Adrenal gland (tissue), 12 donors: ENCODE data around the gene PDE7B. TPM values are rescaled to one million over a fixed set of nuclear protein-coding genes. Genes with fewer than 3 reads are reported as not detected.

Source experiments
- DNase-seq, 7 donors: peaks; one replicate each; pipeline ENCODE4 v3.0.0-alpha.2; 2019 to 2020
- H3K27ac ChIP-seq, 5 donors: fragments of 200-600 bp; sonication (generic) in 4 of 5; 1 replicate in 3 of 5; 2 replicates in 2 of 5; pipeline versions ENCODE4 v1.5.1 to v1.8.0; 2016 to 2020; ENCODE audit warnings: mild to moderate bottlenecking in 1 of 5
- H3K27me3 ChIP-seq: fragments of 200-600 bp; 2 replicates; pipeline ENCODE4 v1.8.0; 2021
- H3K36me3 ChIP-seq, 2 donors: fragments of 200-600 bp; replicated peaks in 1 of 2; 1 replicate in 1 of 2; 2 replicates in 1 of 2; pipeline versions ENCODE4 v1.5.1 to v1.8.0; 2018 to 2022
- H3K4me1 ChIP-seq, 2 donors: fragments of 200-600 bp; replicated peaks in 1 of 2; 1 replicate in 1 of 2; 2 replicates in 1 of 2; pipeline versions ENCODE4 v1.5.1 to v1.8.0; 2018 to 2021
- H3K4me3 ChIP-seq, 4 donors: fragments of 200-600 bp; sonication (generic) in 3 of 4; one replicate each; pipeline ENCODE4 v1.5.1; 2016 to 2018
- H3K9me3 ChIP-seq, 3 donors: fragments of 200-600 bp; sonication (generic) in 1 of 3; replicated peaks in 1 of 3; 1 replicate in 2 of 3; 2 replicates in 1 of 3; pipeline versions ENCODE4 v1.5.1 to v1.8.0; 2016 to 2021
- POLR2A ChIP-seq, 2 donors: fragments of 450-650 bp; IDR thresholded peaks; one replicate each; pipeline ENCODE4 v1.6.1; 2017; ENCODE audit warnings: antibody characterized with exemption in 2 of 2, mild to moderate bottlenecking in 2 of 2, moderate library complexity in 1 of 2
- WGBS, 4 donors: extraction: QIAGEN DNeasy Blood & Tissue Kit in 2 of 4; methylation state at CpG; one replicate each; pipeline versions ENCODE4 v1.1.5 to v1.1.7; 2013 to 2017; 5-methylcytosine and 5-hydroxymethylcytosine counted together
- intact Hi-C, 2 donors: fragments of 100-400 bp; cut with DNase I; formaldehyde crosslinking; loops; one replicate each; pipeline versions ENCODE4 v1.14.1 to v1.15.0; 2022 to 2023
- polyA plus RNA-seq, 3 donors: library from polyadenylated mRNA; stranded (reverse); fragments of 200-250 nt in 2 of 3; fragments of 350-450 nt in 1 of 3; fragmentation: Illumina TruSeq in 1 of 3; extraction: RNeasy Lipid Tissue Mini Kit (QIAGEN cat#74804) in 1 of 3; gene quantifications; one replicate each; pipeline ENCODE4 v1.2.3, GENCODE V29; 2013 to 2014
- total RNA-seq, 9 donors: library from RNA; depleted of rRNA in 4 of 9; stranded (reverse); fragments of >200 nt in 4 of 9; fragments of 120-200 nt in 1 of 9; fragmentation: NEBNext Ultra II Directional in 1 of 9; extraction: Animal tissue kit (Norgen Biotek cat#: 25700) in 1 of 9; gene quantifications; one replicate each; pipeline versions ENCODE4 v1.1.0 to v1.2.4, GENCODE V29; 2013 to 2023
- TF ChIP-seq, protein P1 (sequence below), 6 experiments: fragments of 450-650 bp in 4 of 6; fragments of 200-600 bp in 2 of 6; sonication (generic) in 1 of 6; IDR thresholded peaks; 1 replicate in 5 of 6; 2 replicates in 1 of 6; pipeline versions ENCODE4 v1.5.1 to v1.8.0; 2016 to 2021; ENCODE audit warnings: antibody characterized with exemption in 6 of 6, mild to moderate bottlenecking in 2 of 6, moderate library complexity in 1 of 6
- donor health status: healthy with polysubstance abuse.
- donor health status: Bipolar disorder and iron deficiency.
- donor health status: DM: yes; HTN: yes; CAD: no.
- donor health status: DM: no; HTN: no; CAD: no.
- donor health status: DM: no; HTN: no; CAD: no.
- donor health status: DM: yes; HTN: yes; CAD: no.

The PDE7B gene
- total and polyA plus RNA-seq, 12 donors = 1.3 to 11.5 (median 5.2) TPM

GRCh38 chr6:135951169-135951568 lies 99.7 kb downstream of the PDE7B start:
- intact Hi-C loops = no loop called here
- TF ChIP-seq, protein P1, sequence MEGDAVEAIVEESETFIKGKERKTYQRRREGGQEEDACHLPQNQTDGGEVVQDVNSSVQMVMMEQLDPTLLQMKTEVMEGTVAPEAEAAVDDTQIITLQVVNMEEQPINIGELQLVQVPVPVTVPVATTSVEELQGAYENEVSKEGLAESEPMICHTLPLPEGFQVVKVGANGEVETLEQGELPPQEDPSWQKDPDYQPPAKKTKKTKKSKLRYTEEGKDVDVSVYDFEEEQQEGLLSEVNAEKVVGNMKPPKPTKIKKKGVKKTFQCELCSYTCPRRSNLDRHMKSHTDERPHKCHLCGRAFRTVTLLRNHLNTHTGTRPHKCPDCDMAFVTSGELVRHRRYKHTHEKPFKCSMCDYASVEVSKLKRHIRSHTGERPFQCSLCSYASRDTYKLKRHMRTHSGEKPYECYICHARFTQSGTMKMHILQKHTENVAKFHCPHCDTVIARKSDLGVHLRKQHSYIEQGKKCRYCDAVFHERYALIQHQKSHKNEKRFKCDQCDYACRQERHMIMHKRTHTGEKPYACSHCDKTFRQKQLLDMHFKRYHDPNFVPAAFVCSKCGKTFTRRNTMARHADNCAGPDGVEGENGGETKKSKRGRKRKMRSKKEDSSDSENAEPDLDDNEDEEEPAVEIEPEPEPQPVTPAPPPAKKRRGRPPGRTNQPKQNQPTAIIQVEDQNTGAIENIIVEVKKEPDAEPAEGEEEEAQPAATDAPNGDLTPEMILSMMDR (IDR thresholded peaks at IDR 0.05) = no peak
- TF ChIP-seq POLR2A (IDR thresholded peaks at IDR 0.05) = no peak

GRCh38 chr6:135953818-135954217 lies 102.3 kb downstream of the PDE7B start:
- H3K36me3 ChIP-seq = no peaks in the 10 kb centered on the region
- WGBS, 4 donors = 67 to 81% (median 74%) methylated on average over 5 of the region's 5 CpGs
- DNase-seq = no peak
- no peak overlapping the region for H3K27ac ChIP-seq
- no peak overlapping the region for H3K4me3 ChIP-seq
- no peaks in the 10 kb centered on the region for H3K9me3 ChIP-seq
- no peaks in the 10 kb centered on the region for H3K4me1 ChIP-seq
- intact Hi-C loops = no loop called here
- TF ChIP-seq, protein P1 (IDR thresholded peaks at IDR 0.05) = no peak
- no peak for TF ChIP-seq POLR2A (IDR thresholded peaks at IDR 0.05)
- H3K27me3 ChIP-seq = no peaks in the 10 kb centered on the region

More at GRCh38 chr6:135951169-135951568, 99.7 kb downstream of the PDE7B start:
- no peaks in the 10 kb centered on the region for H3K27me3 ChIP-seq
- no peak overlapping the region for H3K27ac ChIP-seq
- H3K9me3 ChIP-seq = no peaks in the 10 kb centered on the region
- 88 to 98% (median 91%) methylated on average over 1 of the region's 1 CpG for WGBS, 4 donors
- no peak overlapping the region for H3K4me3 ChIP-seq
- DNase-seq = no peak
- H3K36me3 ChIP-seq = no peaks in the 10 kb centered on the region
- H3K4me1 ChIP-seq = no peaks in the 10 kb centered on the region

DNA sequence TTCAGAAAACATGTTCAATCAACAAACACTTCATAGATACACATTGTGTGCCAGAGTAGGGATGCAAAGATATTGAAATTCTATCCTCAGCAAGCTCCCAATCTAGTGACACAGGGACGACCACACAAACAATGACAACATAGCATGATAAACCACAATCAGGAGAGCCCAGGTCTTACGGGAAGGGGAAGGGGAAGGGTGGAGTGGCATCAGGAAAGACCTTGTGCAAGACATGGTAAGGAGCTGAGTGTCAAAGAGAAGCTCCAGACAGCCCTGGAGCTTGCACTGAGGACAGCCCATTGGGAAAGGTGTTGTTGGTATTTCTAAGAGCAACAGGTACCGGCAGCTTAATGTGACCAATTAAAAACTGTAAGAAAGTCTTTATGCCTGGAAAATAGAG lies 103.6 kb downstream of the PDE7B start:
- Histone ChIP-seq H3K27me3 (no peaks in the 10 kb centered on the region), H3K4me1 (no peaks in the 10 kb centered on the region), H3K4me3 (no peak overlapping the region), H3K9me3 (no peaks in the 10 kb centered on the region), H3K27ac (no peak overlapping the region), H3K36me3 (no peaks in the 10 kb centered on the region)
- 63 to 81% (median 69%) methylated on average over 3 of the region's 3 CpGs for WGBS, 4 donors
- intact Hi-C loops = no loop called here
- DNase-seq = no peak
- TF ChIP-seq, protein P1 (IDR thresholded peaks at IDR 0.05) = no peak
- TF ChIP-seq POLR2A (IDR thresholded peaks at IDR 0.05) = no peak

GRCh38 chr6:135962731-135963130 lies 111.2 kb downstream of the PDE7B start:
- H3K4me3 ChIP-seq = no peak overlapping the region
- intact Hi-C loops = no loop called here
- H3K36me3 ChIP-seq = no peaks in the 10 kb centered on the region
- H3K27me3 ChIP-seq = no peaks in the 10 kb centered on the region
- H3K4me1 ChIP-seq = no peaks in the 10 kb centered on the region
- DNase-seq = no peak
- 83 to 88% (median 85%) methylated on average over 2 of the region's 2 CpGs for WGBS, 4 donors
- peaks cover 0 to 5% (median 0%) of the 10 kb centered on the region in 3 donors for H3K9me3 ChIP-seq
- no peak for TF ChIP-seq POLR2A (IDR thresholded peaks at IDR 0.05)
- TF ChIP-seq, protein P1 (IDR thresholded peaks at IDR 0.05) = no peak
- H3K27ac ChIP-seq = no peak overlapping the region
